K562 (cell line): ENCODE measurements around the gene TICRR. TPM values are rescaled to one million over a fixed set of nuclear protein-coding genes. Genes with fewer than 3 reads are reported as not detected.

ENCODE experiments used
- ATAC-seq: fragments of 200-7000 bp; cut with Tn5 transposase; 3 replicates; pipeline ENCODE4 v1.9.1; 2020; ENCODE audit warnings: moderate library complexity
- BruUV-seq: library from RNA; stranded (reverse); fragments of 400-500 nt; replicated peaks from 2 replicates; lab custom pipeline; 2021; lab: Mats Ljungman, UMichigan
- CTCF ChIA-PET: fragments of 300-600 bp; formaldehyde crosslinking; extraction: SDS; loops from one replicate; lab custom pipeline; 2021; ENCODE audit warnings: low intra/inter-chr PET ratio; lab: Yijun Ruan, JAX
- POLR2A ChIA-PET: fragments of 300-600, 350-650 bp; sonication (Branson Sonifier 250); formaldehyde crosslinking; extraction: SDS; loops from one replicate; lab custom pipeline; 2021; ENCODE audit warnings: antibody characterized with exemption, inconsistent platforms; lab: Yijun Ruan, JAX
- DNase-seq, 4 experiments: peaks; one replicate each; pipeline versions ENCODE4 v3.0.0 to v3.0.0-alpha.2; 2011 to 2018; ENCODE audit warnings: low spot score in 3 of 4, mixed read lengths in 3 of 4; ENCODE audit errors: extremely low read depth in 1 of 4
- FAIRE-seq: peaks from 2 replicates; lab custom pipeline; 2011; peaks lifted over from hg19 to GRCh38; lab: Jason Lieb, UNC
- H2AFZ ChIP-seq: 2 replicates; pipeline ENCODE4 v1.6.0; 2011; ENCODE audit warnings: low read depth, low read length, control low read depth, inconsistent platforms
- H3K27ac ChIP-seq: fragments of 200-600 bp; 3 replicates; pipeline ENCODE4 v1.8.0; 2011; ENCODE audit warnings: low read depth, mild to moderate bottlenecking, control low read depth, inconsistent platforms, low read length, moderate library complexity, mixed read lengths; ENCODE audit errors: extremely low read depth
- H3K27me3 ChIP-seq, 2 experiments: fragments of 300-600 bp in 1 of 2; 2 replicates in 1 of 2; 3 replicates in 1 of 2; pipeline versions ENCODE4 v1.6.0 to v1.8.0; 2011; ENCODE audit warnings: inconsistent platforms in 2 of 2, low read length in 2 of 2, mild to moderate bottlenecking in 1 of 2, mixed read lengths in 1 of 2, moderate library complexity in 1 of 2; ENCODE audit not compliant: control insufficient read depth in 2 of 2, insufficient read depth in 2 of 2
- H3K36me3 ChIP-seq: fragments of 300-600 bp; 3 replicates; pipeline ENCODE4 v1.8.0; 2011; ENCODE audit warnings: mild to moderate bottlenecking, low read length, inconsistent platforms; ENCODE audit not compliant: control insufficient read depth, insufficient read depth
- H3K4me1 ChIP-seq, 2 experiments: fragments of 200-600 bp in 1 of 2; replicated peaks in 1 of 2; 2 replicates in 1 of 2; 3 replicates in 1 of 2; pipeline versions ENCODE4 v1.5.1 to v1.8.0; 2011; ENCODE audit warnings: inconsistent platforms in 2 of 2, low read length in 2 of 2, mild to moderate bottlenecking in 1 of 2, mixed read lengths in 1 of 2, moderate library complexity in 1 of 2; ENCODE audit not compliant: control insufficient read depth in 2 of 2, insufficient read depth in 2 of 2
- H3K4me2 ChIP-seq: 2 replicates; pipeline ENCODE4 v1.6.1; 2011; ENCODE audit warnings: low read length, control low read depth, inconsistent platforms, mixed read lengths; ENCODE audit not compliant: insufficient read depth
- H3K4me3 ChIP-seq: fragments of 200-600 bp; sonication (generic), shearing (Covaris generic); 2 replicates; pipeline ENCODE4 v1.5.1; 2016; ENCODE audit warnings: control low read depth, inconsistent platforms
- H3K79me2 ChIP-seq: fragments of 200-600 bp; 3 replicates; pipeline ENCODE4 v1.8.0; 2011; ENCODE audit warnings: low read length, inconsistent platforms; ENCODE audit not compliant: control insufficient read depth, insufficient read depth
- H3K9ac ChIP-seq, 2 experiments: 2 replicates each; pipeline versions ENCODE4 v1.6.0 to v1.6.1; 2011; ENCODE audit warnings: low read depth in 2 of 2, low read length in 2 of 2, control low read depth in 1 of 2, inconsistent platforms in 1 of 2, mild to moderate bottlenecking in 1 of 2, mixed read lengths in 1 of 2; ENCODE audit not compliant: insufficient read depth in 1 of 2
- H3K9me1 ChIP-seq: one replicate; pipeline ENCODE4 v1.6.0; 2011; ENCODE audit warnings: inconsistent platforms, mild to moderate bottlenecking, low read length, moderate library complexity; ENCODE audit not compliant: control insufficient read depth, insufficient read depth
- H3K9me3 ChIP-seq: replicated peaks from 2 replicates; pipeline ENCODE4 v1.5.1; 2011; ENCODE audit warnings: low read depth, low read length, inconsistent platforms; ENCODE audit not compliant: control insufficient read depth, insufficient read depth
- H4K20me1 ChIP-seq: replicated peaks from 2 replicates; pipeline ENCODE4 v1.6.1; 2011; ENCODE audit warnings: low read length, inconsistent platforms, mixed read lengths; ENCODE audit not compliant: control insufficient read depth, insufficient read depth
- DLX4 ChIP-seq: fragments of 250-450 bp; sonication (Bioruptor Pico); IDR thresholded peaks from 2 replicates; pipeline ENCODE4 v1.6.1; 2021; ENCODE audit warnings: mild to moderate bottlenecking
- GTF2A2 ChIP-seq: IDR thresholded peaks from 2 replicates; pipeline ENCODE4 v1.6.1; 2016; ENCODE audit warnings: mild to moderate bottlenecking, missing genetic modification characterization, missing compliant biosample characterization
- GTF3C2 ChIP-seq: IDR thresholded peaks from 3 replicates; pipeline ENCODE4 v1.6.1; 2011; ENCODE audit warnings: borderline replicate concordance, mild to moderate bottlenecking, moderate library complexity; ENCODE audit not compliant: insufficient read length; ENCODE audit errors: extremely low read depth
- HSF4 ChIP-seq: fragments of 250-450 bp; sonication (Bioruptor Pico); IDR thresholded peaks from 2 replicates; pipeline ENCODE4 v2.1.2; 2022; ENCODE audit warnings: mild to moderate bottlenecking, moderate library complexity, borderline replicate concordance
- MNT ChIP-seq, 2 experiments: fragments of 450-650 bp; conservative IDR thresholded peaks; 2 replicates each; pipeline ENCODE4 v1.6.1; 2017; ENCODE audit warnings: mild to moderate bottlenecking in 2 of 2, moderate library complexity in 2 of 2
- NFIC ChIP-seq: fragments of 450-650 bp; IDR thresholded peaks from 2 replicates; pipeline ENCODE4 v1.6.1; 2017; ENCODE audit warnings: mild to moderate bottlenecking, inconsistent platforms
- NFYB ChIP-seq: IDR thresholded peaks from 2 replicates; pipeline ENCODE4 v1.6.1; 2011; ENCODE audit warnings: mild to moderate bottlenecking, moderate library complexity; ENCODE audit not compliant: insufficient read length; ENCODE audit errors: extremely low read depth
- SMARCA4 ChIP-seq: fragments of 450-650 bp; IDR thresholded peaks from 2 replicates; pipeline ENCODE4 v1.6.1; 2016
- ZNF282 ChIP-seq: sonication (generic); formaldehyde crosslinking; IDR thresholded peaks from 2 replicates; pipeline ENCODE4 v1.8.1; 2023; ENCODE audit warnings: missing genetic modification reagents
- WGBS: fragments of 100-300 bp; shearing (Covaris generic); methylation state at CpG from one replicate; pipeline ENCODE4 v1.1.6; 2016; ENCODE audit warnings: low coverage, mixed read lengths; ENCODE audit not compliant: insufficient coverage; ENCODE audit errors: missing lambda C conversion rate; 5-methylcytosine and 5-hydroxymethylcytosine counted together
- in situ Hi-C: fragments of 300-500 bp; cut with MboI; formaldehyde crosslinking; loops from 4 replicates; pipeline ENCODE4 v1.15.0; 2018; ENCODE audit warnings: inconsistent platforms, mixed read lengths
- intact Hi-C: fragments of 100-400 bp; cut with micrococcal nuclease; formaldehyde crosslinking; loops from 2 replicates; pipeline ENCODE4 v1.14.2; 2022
- polyA plus RNA-seq, 8 experiments: library from polyadenylated mRNA; depleted of rRNA in 4 of 8; stranded (reverse) in 5 of 8; unstranded in 3 of 8; fragments of >200 nt; fragmentation: Nextera tagmentation in 2 of 8; fragmentation: Illumina TruSeq in 1 of 8; extraction: Ambion mirVana in 2 of 8; extraction: Trizol in 1 of 8; gene quantifications; 2 replicates each; pipeline versions ENCODE4 v1.2.1 to v1.2.3, GENCODE V29; 2011 to 2014; ENCODE audit warnings: inconsistent platforms in 1 of 8, missing spikeins in 1 of 8
- total RNA-seq, 7 experiments: library from RNA; depleted of rRNA in 6 of 7; stranded (reverse); fragments of >200 nt in 6 of 7; fragmentation: Illumina TruSeq in 2 of 7; extraction: Trizol in 2 of 7; gene quantifications; 2 replicates each; pipeline versions ENCODE4 v1.2.1 to v1.2.3, GENCODE V29; 2011 to 2021; ENCODE audit warnings: low replicate concordance in 1 of 7
- TF ChIP-seq, protein P1 (sequence below): fragments of 250-450 bp; sonication (Bioruptor Pico); IDR thresholded peaks from 2 replicates; pipeline ENCODE4 v1.4.0; 2020

Gene TICRR
- total and polyA plus RNA-seq, 9 of the 15 experiments (the other 6 are each of a cell fraction or from before 2014, with no cell fraction given): 0.84 to 22.9 (median 13.7) TPM

DNA sequence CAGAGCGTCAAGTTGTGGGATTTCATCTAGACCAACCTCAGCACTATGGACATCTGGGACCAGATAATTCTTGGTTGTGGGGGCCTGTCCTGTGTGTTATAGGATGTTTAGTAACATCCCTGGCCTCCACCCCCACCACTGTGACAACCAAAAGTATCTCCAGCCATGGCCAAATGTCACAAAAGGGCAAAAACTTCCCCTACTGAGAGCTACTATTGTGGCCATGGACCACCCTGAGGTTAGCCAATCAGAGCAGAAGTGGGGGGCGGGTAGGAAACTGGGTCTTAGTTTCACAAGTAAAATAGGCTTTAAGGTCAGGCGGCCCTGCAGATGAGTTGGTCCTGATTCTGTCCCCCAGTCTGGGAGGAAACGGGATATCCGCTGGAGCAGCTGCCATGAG is 54.6 kb downstream of the TICRR start:
- CTCF ChIA-PET: no interaction called here
- no peaks in the 10 kb centered on the region for H3K27me3 ChIP-seq
- no peak overlapping the region for H3K27ac ChIP-seq
- no peaks in the 10 kb centered on the region for H3K79me2 ChIP-seq
- TF ChIP-seq, protein P1, sequence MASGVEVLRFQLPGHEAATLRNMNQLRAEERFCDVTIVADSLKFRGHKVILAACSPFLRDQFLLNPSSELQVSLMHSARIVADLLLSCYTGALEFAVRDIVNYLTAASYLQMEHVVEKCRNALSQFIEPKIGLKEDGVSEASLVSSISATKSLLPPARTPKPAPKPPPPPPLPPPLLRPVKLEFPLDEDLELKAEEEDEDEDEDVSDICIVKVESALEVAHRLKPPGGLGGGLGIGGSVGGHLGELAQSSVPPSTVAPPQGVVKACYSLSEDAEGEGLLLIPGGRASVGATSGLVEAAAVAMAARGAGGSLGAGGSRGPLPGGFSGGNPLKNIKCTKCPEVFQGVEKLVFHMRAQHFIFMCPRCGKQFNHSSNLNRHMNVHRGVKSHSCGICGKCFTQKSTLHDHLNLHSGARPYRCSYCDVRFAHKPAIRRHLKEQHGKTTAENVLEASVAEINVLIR (CRISPR knock-in tag): no peak
- TF ChIP-seq DLX4 (no peak), GTF2A2 (tag) (no peak), HSF4 (CRISPR knock-in tag) (no peak), MNT (conservative IDR thresholded peaks at IDR 0.05) (no peak), GTF3C2 (no peak), ZNF282 (CRISPR knock-in tag) (no peak), NFYB (no peak), SMARCA4 (no peak), NFIC (no peak)
- POLR2A ChIA-PET: interaction anchor here (0.5 to 1.0 kb wide), 3 partner anchors 9 to 1723 kb away, joined by 3 to 4 read pairs (median 3); no protein-coding TSS in a partner anchor
- peaks cover 5% of the 10 kb centered on the region; the same call in 1 of the 2 replicates for H3K9me3 ChIP-seq
- BruUV-seq: no TSS peak
- H3K4me1 ChIP-seq: no peaks in the 10 kb centered on the region; a peak in 1 of 5 replicates
- no peak for FAIRE-seq
- no peak; the same call in 2 of the 3 replicates for ATAC-seq
- no peak overlapping the region for H3K9ac ChIP-seq
- no peak overlapping the region for H3K4me3 ChIP-seq
- H2AFZ ChIP-seq: no peak overlapping the region
- H3K4me2 ChIP-seq: no peak overlapping the region
- intact Hi-C loops: no loop called here
- peak in 1 of 4 experiments; percentile 9 for DNase-seq
- H4K20me1 ChIP-seq: no peaks in the 10 kb centered on the region
- peaks cover 73% of the 10 kb centered on the region for H3K36me3 ChIP-seq
- in situ Hi-C loops: no loop called here
- 100% methylated on average over 5 of the region's 5 CpGs for WGBS
- H3K9me1 ChIP-seq: no peaks in the 10 kb centered on the region
